HEK293 (cell line): Measurements from ENCODE around the gene KATNB1.

Source experiments
- CTCF ChIA-PET: fragments of 350-600 bp; formaldehyde crosslinking; extraction: SDS; loops from one replicate; lab custom pipeline; 2021; ENCODE audit warnings: antibody characterized with exemption; lab: Yijun Ruan, JAX
- POLR2A ChIA-PET: fragments of 300-600 bp; formaldehyde crosslinking; extraction: SDS; loops from one replicate; lab custom pipeline; 2020; ENCODE audit warnings: antibody characterized with exemption, inconsistent platforms; lab: Yijun Ruan, JAX
- H3K27ac ChIP-seq: fragments of 200-500 bp; sonication (Bioruptor generic); 2 replicates; pipeline ENCODE4 v1.5.1; 2014; ENCODE audit warnings: low read depth, low read length, control low read depth, inconsistent platforms; ENCODE audit errors: extremely low read depth
- H3K36me3 ChIP-seq, 2 experiments: fragments of 200-500 bp in 1 of 2; sonication (Bioruptor generic) in 1 of 2; 1 replicate in 1 of 2; 2 replicates in 1 of 2; pipeline ENCODE4 v1.5.1; 2014 to 2017; ENCODE audit warnings: inconsistent platforms in 2 of 2, low read length in 2 of 2; ENCODE audit not compliant: control insufficient read depth in 2 of 2, insufficient read depth in 1 of 2
- H3K4me1 ChIP-seq: fragments of 200-500 bp; sonication (Bioruptor generic); 2 replicates; pipeline ENCODE4 v1.5.1; 2014; ENCODE audit warnings: mild to moderate bottlenecking, low read length, inconsistent platforms; ENCODE audit not compliant: control insufficient read depth, insufficient read depth
- H3K4me3 ChIP-seq: 2 replicates; pipeline ENCODE4 v1.5.1; 2011; ENCODE audit warnings: low read depth, mild to moderate bottlenecking, control low read depth, low read length, moderate library complexity
- H3K9me3 ChIP-seq: fragments of 200-500 bp; sonication (Bioruptor generic); 2 replicates; pipeline ENCODE4 v1.5.1; 2014; ENCODE audit warnings: low read depth, low read length, inconsistent platforms; ENCODE audit not compliant: control insufficient read depth, insufficient read depth
- AEBP2 ChIP-seq: fragments of 450-650 bp; formaldehyde crosslinking; IDR thresholded peaks from 2 replicates; pipeline ENCODE4 v1.5.1; 2016; ENCODE audit warnings: missing biosample characterization, missing genetic modification characterization, borderline replicate concordance
- EGR2 ChIP-seq: fragments of 450-650 bp; formaldehyde crosslinking; IDR thresholded peaks from 2 replicates; pipeline ENCODE4 v1.5.1; 2016; ENCODE audit warnings: low read depth, missing biosample characterization, missing genetic modification characterization
- YY1 ChIP-seq: fragments of 450-650 bp; formaldehyde crosslinking; IDR thresholded peaks from 2 replicates; pipeline ENCODE4 v1.5.1; 2018; ENCODE audit warnings: missing biosample characterization, missing genetic modification characterization
- ZBTB17 ChIP-seq: fragments of 450-650 bp; formaldehyde crosslinking; IDR thresholded peaks from 2 replicates; pipeline ENCODE4 v1.5.1; 2016; ENCODE audit warnings: missing biosample characterization, missing genetic modification characterization
- ZBTB20 ChIP-seq: fragments of 450-650 bp; formaldehyde crosslinking; IDR thresholded peaks from 2 replicates; pipeline ENCODE4 v1.5.1; 2016; ENCODE audit warnings: missing biosample characterization, missing genetic modification characterization
- ZBTB48 ChIP-seq: fragments of 450-650 bp; formaldehyde crosslinking; IDR thresholded peaks from 2 replicates; pipeline ENCODE4 v1.5.1; 2016; ENCODE audit warnings: missing biosample characterization, missing genetic modification characterization
- ZNF10 ChIP-seq: fragments of 450-650 bp; formaldehyde crosslinking; IDR thresholded peaks from 2 replicates; pipeline ENCODE4 v1.5.1; 2017; ENCODE audit warnings: missing biosample characterization, missing genetic modification characterization
- ZNF202 ChIP-seq: fragments of 450-650 bp; formaldehyde crosslinking; IDR thresholded peaks from 2 replicates; pipeline ENCODE4 v1.5.1; 2016; ENCODE audit warnings: missing biosample characterization, missing genetic modification characterization, borderline replicate concordance
- ZNF366 ChIP-seq: fragments of 450-650 bp; formaldehyde crosslinking; conservative IDR thresholded peaks from 2 replicates; pipeline ENCODE4 v1.5.1; 2016; ENCODE audit warnings: missing biosample characterization, missing genetic modification characterization
- ZNF48 ChIP-seq: fragments of 450-650 bp; formaldehyde crosslinking; IDR thresholded peaks from 2 replicates; pipeline ENCODE4 v1.5.1; 2016; ENCODE audit warnings: missing biosample characterization, missing genetic modification characterization
- ZNF548 ChIP-seq: fragments of 450-650 bp; formaldehyde crosslinking; IDR thresholded peaks from 2 replicates; pipeline ENCODE4 v1.5.1; 2016; ENCODE audit warnings: missing biosample characterization, missing genetic modification characterization
- ZNF549 ChIP-seq: fragments of 450-650 bp; IDR thresholded peaks from 2 replicates; pipeline ENCODE4 v1.5.1; 2018; ENCODE audit warnings: missing biosample characterization, missing genetic modification characterization, mild to moderate bottlenecking, inconsistent platforms, moderate library complexity
- ZNF701 ChIP-seq: fragments of 450-650 bp; formaldehyde crosslinking; IDR thresholded peaks from 2 replicates; pipeline ENCODE4 v1.5.1; 2016; ENCODE audit warnings: missing biosample characterization, missing genetic modification characterization
- ZNF707 ChIP-seq: fragments of 450-650 bp; formaldehyde crosslinking; IDR thresholded peaks from 2 replicates; pipeline ENCODE4 v1.5.1; 2016; ENCODE audit warnings: missing biosample characterization, missing genetic modification characterization
- ZNF768 ChIP-seq: fragments of 450-650 bp; formaldehyde crosslinking; IDR thresholded peaks from 2 replicates; pipeline ENCODE4 v1.5.1; 2018; ENCODE audit warnings: missing biosample characterization, mild to moderate bottlenecking, missing genetic modification characterization
- TF ChIP-seq, protein P1 (sequence below): fragments of 450-650 bp; formaldehyde crosslinking; IDR thresholded peaks from 2 replicates; pipeline ENCODE4 v1.5.1; 2016; ENCODE audit warnings: missing biosample characterization, missing genetic modification characterization
- TF ChIP-seq, protein P2 (sequence below): fragments of 450-650 bp; formaldehyde crosslinking; conservative IDR thresholded peaks from 2 replicates; pipeline ENCODE4 v1.5.1; 2016; ENCODE audit warnings: low read depth, missing biosample characterization, missing genetic modification characterization
- TF ChIP-seq, protein P3 (sequence below): fragments of 450-650 bp; formaldehyde crosslinking; IDR thresholded peaks from 2 replicates; pipeline ENCODE4 v1.5.1; 2016; ENCODE audit warnings: missing biosample characterization, missing genetic modification characterization

Gene KATNB1

GRCh38 chr16:57726433-57726947 is 9.1 kb upstream of the KATNB1 start:
- no peaks in the 10 kb centered on the region for H3K4me1 ChIP-seq
- CTCF ChIA-PET: interaction anchor here (0.6 to 1.5 kb wide), 2 partner anchors 122 to 141 kb away, joined by 3 to 4 read pairs; no protein-coding TSS in a partner anchor
- no peaks in the 10 kb centered on the region for H3K36me3 ChIP-seq
- no peak overlapping the region for H3K4me3 ChIP-seq
- TF ChIP-seq ZNF707: no peak
- TF ChIP-seq ZNF549 (tag by site-specific recombination): no peak
- no peak for TF ChIP-seq ZNF48 (tag by site-specific recombination)
- no peak for TF ChIP-seq ZNF701
- TF ChIP-seq, protein P1, sequence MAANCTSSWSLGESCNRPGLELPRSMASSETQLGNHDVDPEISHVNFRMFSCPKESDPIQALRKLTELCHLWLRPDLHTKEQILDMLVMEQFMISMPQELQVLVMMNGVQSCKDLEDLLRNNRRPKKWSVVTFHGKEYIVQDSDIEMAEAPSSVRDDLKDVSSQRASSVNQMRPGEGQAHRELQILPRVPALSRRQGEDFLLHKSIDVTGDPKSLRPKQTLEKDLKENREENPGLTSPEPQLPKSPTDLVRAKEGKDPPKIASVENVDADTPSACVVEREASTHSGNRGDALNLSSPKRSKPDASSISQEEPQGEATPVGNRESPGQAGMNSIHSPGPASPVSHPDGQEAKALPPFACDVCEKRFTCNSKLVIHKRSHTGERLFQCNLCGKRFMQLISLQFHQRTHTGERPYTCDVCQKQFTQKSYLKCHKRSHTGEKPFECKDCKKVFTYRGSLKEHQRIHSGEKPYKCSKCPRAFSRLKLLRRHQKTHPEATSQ: no peak
- no peak for TF ChIP-seq ZNF202 (tag by site-specific recombination)
- peak; percentile 58; the same call in 1 of the 2 replicates for TF ChIP-seq ZNF768 (tag by site-specific recombination)
- H3K9me3 ChIP-seq: no peaks in the 10 kb centered on the region
- POLR2A ChIA-PET: no interaction called here
- no peak overlapping the region for H3K27ac ChIP-seq

DNA sequence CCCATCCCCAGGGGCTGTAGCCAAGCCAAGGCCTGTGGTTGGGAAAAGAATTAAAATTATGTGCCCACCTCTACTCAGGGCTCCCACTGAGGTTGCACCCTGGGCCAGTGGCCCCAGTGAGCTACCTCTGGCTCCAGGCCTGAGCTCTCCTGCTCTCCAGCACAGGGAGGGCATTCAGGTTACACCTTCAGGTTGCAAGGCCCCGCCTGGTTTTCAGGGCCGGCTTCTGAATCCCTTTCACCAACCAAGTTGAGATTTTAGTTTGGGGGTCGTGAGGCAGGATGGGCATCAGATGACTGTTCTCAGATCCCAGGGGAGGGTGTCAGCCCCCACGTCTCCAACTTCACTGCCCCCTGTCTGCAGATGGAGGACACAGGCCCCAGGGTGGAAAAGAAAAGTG is 8.0 kb upstream of the KATNB1 start:
- Histone ChIP-seq H3K4me1 (no peaks in the 10 kb centered on the region), H3K36me3 (no peaks in the 10 kb centered on the region), H3K27ac (no peak overlapping the region), H3K4me3 (no peak overlapping the region), H3K9me3 (no peaks in the 10 kb centered on the region)
- ChIA-PET CTCF (interaction anchor here (1.0 kb wide), 1 partner anchor 9 kb away, joined by 3 read pairs; no protein-coding TSS in a partner anchor), POLR2A (no interaction called here)
- TF ChIP-seq, protein P2, sequence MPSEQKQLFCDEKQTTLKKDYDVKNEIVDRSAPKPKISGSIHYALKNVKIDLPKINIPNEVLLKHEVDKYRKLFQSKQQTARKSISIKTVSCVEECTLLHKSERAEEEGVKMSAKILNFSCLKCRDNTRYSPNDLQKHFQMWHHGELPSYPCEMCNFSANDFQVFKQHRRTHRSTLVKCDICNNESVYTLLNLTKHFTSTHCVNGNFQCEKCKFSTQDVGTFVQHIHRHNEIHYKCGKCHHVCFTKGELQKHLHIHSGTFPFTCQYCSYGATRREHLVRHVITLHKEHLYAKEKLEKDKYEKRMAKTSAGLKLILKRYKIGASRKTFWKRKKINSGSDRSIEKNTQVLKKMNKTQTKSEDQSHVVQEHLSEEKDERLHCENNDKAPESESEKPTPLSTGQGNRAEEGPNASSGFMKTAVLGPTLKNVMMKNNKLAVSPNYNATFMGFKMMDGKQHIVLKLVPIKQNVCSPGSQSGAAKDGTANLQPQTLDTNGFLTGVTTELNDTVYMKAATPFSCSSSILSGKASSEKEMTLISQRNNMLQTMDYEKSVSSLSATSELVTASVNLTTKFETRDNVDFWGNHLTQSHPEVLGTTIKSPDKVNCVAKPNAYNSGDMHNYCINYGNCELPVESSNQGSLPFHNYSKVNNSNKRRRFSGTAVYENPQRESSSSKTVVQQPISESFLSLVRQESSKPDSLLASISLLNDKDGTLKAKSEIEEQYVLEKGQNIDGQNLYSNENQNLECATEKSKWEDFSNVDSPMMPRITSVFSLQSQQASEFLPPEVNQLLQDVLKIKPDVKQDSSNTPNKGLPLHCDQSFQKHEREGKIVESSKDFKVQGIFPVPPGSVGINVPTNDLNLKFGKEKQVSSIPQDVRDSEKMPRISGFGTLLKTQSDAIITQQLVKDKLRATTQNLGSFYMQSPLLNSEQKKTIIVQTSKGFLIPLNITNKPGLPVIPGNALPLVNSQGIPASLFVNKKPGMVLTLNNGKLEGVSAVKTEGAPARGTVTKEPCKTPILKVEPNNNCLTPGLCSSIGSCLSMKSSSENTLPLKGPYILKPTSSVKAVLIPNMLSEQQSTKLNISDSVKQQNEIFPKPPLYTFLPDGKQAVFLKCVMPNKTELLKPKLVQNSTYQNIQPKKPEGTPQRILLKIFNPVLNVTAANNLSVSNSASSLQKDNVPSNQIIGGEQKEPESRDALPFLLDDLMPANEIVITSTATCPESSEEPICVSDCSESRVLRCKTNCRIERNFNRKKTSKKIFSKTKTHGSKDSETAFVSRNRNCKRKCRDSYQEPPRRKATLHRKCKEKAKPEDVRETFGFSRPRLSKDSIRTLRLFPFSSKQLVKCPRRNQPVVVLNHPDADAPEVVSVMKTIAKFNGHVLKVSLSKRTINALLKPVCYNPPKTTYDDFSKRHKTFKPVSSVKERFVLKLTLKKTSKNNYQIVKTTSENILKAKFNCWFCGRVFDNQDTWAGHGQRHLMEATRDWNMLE (tag by site-specific recombination): no peak
- TF ChIP-seq ZNF548: no peak
- TF ChIP-seq AEBP2 (tag by site-specific recombination): no peak

DNA sequence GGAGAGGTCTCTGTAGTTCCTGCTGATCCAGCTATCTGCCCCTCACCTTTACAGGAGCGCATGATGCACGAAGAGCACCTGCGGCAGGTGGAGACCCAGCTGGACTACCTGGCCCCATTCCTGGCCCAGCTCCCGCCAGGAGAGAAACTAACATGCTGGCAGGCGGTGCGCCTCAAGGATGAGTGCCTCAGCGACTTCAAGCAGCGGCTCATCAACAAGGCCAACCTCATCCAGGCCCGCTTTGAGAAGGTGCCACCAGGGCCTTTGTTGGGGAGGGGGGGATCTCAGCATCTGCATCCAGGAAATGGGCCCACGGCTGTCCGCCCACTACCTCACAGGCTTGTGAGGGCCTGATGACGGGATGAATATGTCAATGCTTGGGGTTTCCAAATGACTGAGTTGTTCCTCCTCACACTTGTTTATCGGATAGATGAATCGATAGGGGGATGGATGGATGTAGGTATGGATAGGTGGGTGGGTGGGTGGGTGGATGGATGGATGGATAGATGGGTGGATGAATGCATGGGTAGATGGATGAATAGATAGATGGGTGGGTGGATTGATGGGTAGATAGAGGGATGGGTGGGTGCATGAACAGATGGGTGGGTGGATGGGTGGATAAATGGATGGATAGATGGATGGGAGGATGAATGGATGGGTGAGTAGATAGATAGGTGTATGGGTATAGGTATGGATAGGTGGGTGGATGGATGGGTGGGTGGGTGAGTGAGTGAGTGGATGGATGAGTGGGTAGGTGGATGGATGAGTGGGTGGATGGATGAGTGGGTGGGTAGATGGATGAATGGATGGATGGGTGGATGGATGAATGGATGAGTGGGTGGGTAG is 7.0 kb upstream of the KATNB1 start:
- Histone ChIP-seq H3K4me1 (no peaks in the 10 kb centered on the region), H3K27ac (no peak overlapping the region)
- no peak for TF ChIP-seq ZNF10 (tag by site-specific recombination)
- TF ChIP-seq, protein P3, sequence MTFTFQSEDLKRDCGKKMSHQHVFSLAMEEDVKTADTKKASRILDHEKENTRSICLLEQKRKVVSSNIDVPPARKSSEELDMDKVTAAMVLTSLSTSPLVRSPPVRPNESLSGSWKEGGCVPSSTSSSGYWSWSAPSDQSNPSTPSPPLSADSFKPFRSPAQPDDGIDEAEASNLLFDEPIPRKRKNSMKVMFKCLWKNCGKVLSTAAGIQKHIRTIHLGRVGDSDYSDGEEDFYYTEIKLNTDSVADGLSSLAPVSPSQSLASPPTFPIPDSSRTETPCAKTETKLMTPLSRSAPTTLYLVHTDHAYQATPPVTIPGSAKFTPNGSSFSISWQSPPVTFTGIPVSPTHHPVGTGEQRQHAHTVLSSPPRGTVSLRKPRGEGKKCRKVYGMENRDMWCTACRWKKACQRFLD (tag by site-specific recombination): no peak
- TF ChIP-seq ZBTB48 (tag by site-specific recombination): no peak
- no peak for TF ChIP-seq ZBTB20 (tag by site-specific recombination)
- peak; percentile 37; the same call in 1 of the 2 replicates for TF ChIP-seq ZBTB17
- TF ChIP-seq EGR2 (tag by site-specific recombination): peak; percentile 98; the same call in 1 of the 2 replicates
- no peak for TF ChIP-seq YY1 (tag by site-specific recombination)
- peak; percentile 61 for TF ChIP-seq ZNF366
- TF ChIP-seq, all 188 proteins: peak for 3
- Histone ChIP-seq H3K4me3 (no peak overlapping the region), H3K9me3 (no peaks in the 10 kb centered on the region), H3K36me3 (no peaks in the 10 kb centered on the region)
- CTCF ChIA-PET: interaction anchor here (0.6 to 1.0 kb wide), 2 partner anchors 8 to 12 kb away, joined by 3 to 7 read pairs; no protein-coding TSS in a partner anchor
- POLR2A ChIA-PET: no interaction called here
